ENCODE measurements around the gene CACNA1H. TPM values are rescaled to one million over a fixed set of nuclear protein-coding genes. Genes with fewer than 3 reads are reported as not detected.

Gene CACNA1H
- total RNA-seq, 1 experiment from 2014 or later, result 31.1 TPM

- intact Hi-C loops (cut with micrococcal nuclease; ENCODE audit: unreplicated experiment), result no loop called here
- Histone ChIP-seq H3K4me3 (ENCODE audit: low read depth in 2 of 2, low read length in 2 of 2) (no peak overlapping the region), H3K27me3 (ENCODE audit: control insufficient read depth, insufficient read depth, low read length) (no peaks in the 10 kb centered on the region), H3K27ac (ENCODE audit: low read length) (no peak overlapping the region), H3K36me3 (ENCODE audit: control insufficient read depth, insufficient read depth, low read length) (no peaks in the 10 kb centered on the region), H3K9me3 (ENCODE audit: control insufficient read depth, insufficient read depth, low read depth, low read length) (no peaks in the 10 kb centered on the region), H3K4me1 (ENCODE audit: control insufficient read depth, insufficient read depth, low read length) (peaks cover 8% of the 10 kb centered on the region)
- POLR2A ChIA-PET, result no interaction called here
- DNase-seq (ENCODE audit: low read depth, low spot score), result no peak
- no peak for ATAC-seq
- CTCF ChIA-PET, result interaction anchor here (0.6 to 0.9 kb wide), 2 partner anchors 9 to 43 kb away, joined by 3 to 11 read pairs; no protein-coding TSS in a partner anchor
- no TSS peak for BruUV-seq (replicated peaks)
- TF ChIP-seq SIN3A (IDR thresholded peaks at IDR 0.05; ENCODE audit: borderline replicate concordance, insufficient read depth, low read depth, low read length) (no peak), POLR2AphosphoS5 (IDR thresholded peaks at IDR 0.05; ENCODE audit: low read depth, low read length) (no peak), CTCF (IDR thresholded peaks at IDR 0.05) (no peak), TCF7L2 (IDR thresholded peaks at IDR 0.05; ENCODE audit: low read depth, low read length) (no peak), REST (IDR thresholded peaks at IDR 0.05; ENCODE audit: insufficient read depth in 1 of 2, low read depth in 2 of 2, low read length in 1 of 2) (no peak)
- in situ Hi-C loops (cut with HindIII; ENCODE audit: low pct_unique_long_range_greater_than_20kb, low sequenced_read_pairs), result no loop called here
Observed at GRCh38 chr16:1141716-1142115, 11.2 kb upstream of the CACNA1H start.

- H3K36me3 ChIP-seq (ENCODE audit: control insufficient read depth, insufficient read depth, low read length), result no peaks in the 10 kb centered on the region
- POLR2A ChIA-PET, result no interaction called here
- CTCF ChIA-PET, result interaction anchor here (0.7 kb wide), 1 partner anchor 32 kb away, joined by 4 read pairs; no protein-coding TSS in a partner anchor
- in situ Hi-C loops (cut with HindIII; ENCODE audit: low pct_unique_long_range_greater_than_20kb, low sequenced_read_pairs), result no loop called here
- H3K27ac ChIP-seq (ENCODE audit: low read length), result no peak overlapping the region
- H3K9me3 ChIP-seq (ENCODE audit: control insufficient read depth, insufficient read depth, low read depth, low read length), result no peaks in the 10 kb centered on the region
- TF ChIP-seq TCF7L2 (IDR thresholded peaks at IDR 0.05; ENCODE audit: low read depth, low read length) (no peak), CTCF (IDR thresholded peaks at IDR 0.05) (no peak), POLR2AphosphoS5 (IDR thresholded peaks at IDR 0.05; ENCODE audit: low read depth, low read length) (no peak), SIN3A (IDR thresholded peaks at IDR 0.05; ENCODE audit: borderline replicate concordance, insufficient read depth, low read depth, low read length) (no peak), REST (IDR thresholded peaks at IDR 0.05; ENCODE audit: insufficient read depth in 1 of 2, low read depth in 2 of 2, low read length in 1 of 2) (no peak)
- no TSS peak for BruUV-seq (replicated peaks)
- ATAC-seq, result no peak
- no peak for DNase-seq (ENCODE audit: low read depth, low spot score)
- no peak overlapping the region for H3K4me3 ChIP-seq (ENCODE audit: low read depth in 2 of 2, low read length in 2 of 2)
- no peaks in the 10 kb centered on the region for H3K27me3 ChIP-seq (ENCODE audit: control insufficient read depth, insufficient read depth, low read length)
- intact Hi-C loops (cut with micrococcal nuclease; ENCODE audit: unreplicated experiment), result no loop called here
- H3K4me1 ChIP-seq (ENCODE audit: control insufficient read depth, insufficient read depth, low read length), result peaks cover 8% of the 10 kb centered on the region
Observed at GRCh38 chr16:1142911-1143310, 10.0 kb upstream of the CACNA1H start.
